ENCODE data around the gene CFAP65. TPM values are rescaled to one million over a fixed set of nuclear protein-coding genes. Genes with fewer than 3 reads are reported as not detected.

Gene CFAP65
- total RNA-seq, 1 donor from 2014 or later = not detected

DNA sequence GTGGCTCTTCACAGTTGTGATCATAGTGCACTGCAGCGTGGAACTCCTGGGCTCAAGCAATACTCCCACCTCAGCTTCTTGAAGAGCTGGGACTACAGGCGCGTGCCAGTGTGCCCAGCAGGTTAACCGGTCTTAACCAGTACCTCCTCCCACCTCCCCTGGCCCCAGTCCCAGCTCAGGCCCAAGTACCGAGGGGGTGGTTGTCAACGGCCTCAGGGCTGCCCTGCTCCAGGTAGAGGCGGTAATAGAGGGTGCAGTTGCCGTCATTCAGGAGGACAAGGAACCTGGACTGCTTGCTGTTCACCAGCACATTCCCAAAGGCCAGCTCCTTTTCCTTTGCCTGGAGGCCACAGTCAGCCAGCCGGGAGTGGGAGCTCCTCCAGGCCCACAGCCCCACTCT, 19.7 kb downstream of the CFAP65 start:
- DNase-seq (ENCODE audit: low spot score) = peak; percentile 77
- no peaks in the 10 kb centered on the region for H3K9me3 Mint-ChIP-seq (ENCODE audit: low read depth)
- no peak overlapping the region for H3K4me3 Mint-ChIP-seq (ENCODE audit: unreplicated experiment)
- no peak overlapping the region for H3K27ac Mint-ChIP-seq (ENCODE audit: unreplicated experiment)
- no peaks in the 10 kb centered on the region for H3K4me1 Mint-ChIP-seq (ENCODE audit: low read depth)
- TF ChIP-seq, protein P1, sequence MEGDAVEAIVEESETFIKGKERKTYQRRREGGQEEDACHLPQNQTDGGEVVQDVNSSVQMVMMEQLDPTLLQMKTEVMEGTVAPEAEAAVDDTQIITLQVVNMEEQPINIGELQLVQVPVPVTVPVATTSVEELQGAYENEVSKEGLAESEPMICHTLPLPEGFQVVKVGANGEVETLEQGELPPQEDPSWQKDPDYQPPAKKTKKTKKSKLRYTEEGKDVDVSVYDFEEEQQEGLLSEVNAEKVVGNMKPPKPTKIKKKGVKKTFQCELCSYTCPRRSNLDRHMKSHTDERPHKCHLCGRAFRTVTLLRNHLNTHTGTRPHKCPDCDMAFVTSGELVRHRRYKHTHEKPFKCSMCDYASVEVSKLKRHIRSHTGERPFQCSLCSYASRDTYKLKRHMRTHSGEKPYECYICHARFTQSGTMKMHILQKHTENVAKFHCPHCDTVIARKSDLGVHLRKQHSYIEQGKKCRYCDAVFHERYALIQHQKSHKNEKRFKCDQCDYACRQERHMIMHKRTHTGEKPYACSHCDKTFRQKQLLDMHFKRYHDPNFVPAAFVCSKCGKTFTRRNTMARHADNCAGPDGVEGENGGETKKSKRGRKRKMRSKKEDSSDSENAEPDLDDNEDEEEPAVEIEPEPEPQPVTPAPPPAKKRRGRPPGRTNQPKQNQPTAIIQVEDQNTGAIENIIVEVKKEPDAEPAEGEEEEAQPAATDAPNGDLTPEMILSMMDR (IDR thresholded peaks at IDR 0.05) = no peak
- H3K27me3 Mint-ChIP-seq (ENCODE audit: low read depth) = peaks cover 37% of the 10 kb centered on the region
- H3K36me3 Mint-ChIP-seq (ENCODE audit: low read depth) = no peaks in the 10 kb centered on the region

DNA sequence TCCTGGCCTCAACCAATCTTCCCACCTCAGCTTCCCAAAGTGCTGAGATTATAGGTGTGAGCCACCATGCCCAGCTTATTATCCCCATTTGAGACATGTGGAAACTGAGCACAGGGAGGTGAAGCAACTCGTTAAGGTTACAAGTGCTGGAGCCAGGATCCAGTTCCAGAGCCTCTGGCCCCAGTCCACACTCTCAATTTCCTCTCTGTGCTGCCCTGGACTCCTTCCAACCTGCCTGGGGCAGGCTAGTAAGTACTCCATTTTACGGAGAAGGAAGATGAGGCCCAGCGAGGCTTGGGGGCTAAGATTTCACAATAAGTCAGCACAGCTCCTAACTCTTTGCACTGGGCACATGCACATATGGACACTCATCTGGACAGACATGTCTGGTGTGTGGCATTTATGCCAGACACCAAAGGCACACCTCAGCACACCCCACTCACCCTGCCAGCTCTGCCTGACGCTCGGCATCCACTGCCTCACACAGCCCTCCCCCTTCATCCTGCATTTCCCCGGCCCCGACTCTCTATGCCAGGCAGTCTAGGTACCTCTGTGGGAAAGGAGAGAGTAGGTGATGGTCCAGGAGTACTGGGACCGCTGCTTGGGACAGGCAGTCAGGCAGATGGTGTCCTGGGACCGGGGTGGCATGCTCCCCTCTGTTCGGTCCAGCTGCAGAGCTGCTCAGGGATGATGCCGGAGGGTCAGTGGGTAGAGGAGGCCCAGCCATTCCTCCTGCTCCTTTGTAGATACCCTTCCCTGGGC, 20.5 kb downstream of the CFAP65 start:
- TF ChIP-seq, protein P1 (IDR thresholded peaks at IDR 0.05) = no peak
- H3K36me3 Mint-ChIP-seq (ENCODE audit: low read depth) = no peaks in the 10 kb centered on the region
- no peak overlapping the region for H3K27ac Mint-ChIP-seq (ENCODE audit: unreplicated experiment)
- DNase-seq (ENCODE audit: low spot score) = peak; percentile 49
- peaks cover 39% of the 10 kb centered on the region for H3K27me3 Mint-ChIP-seq (ENCODE audit: low read depth)
- no peaks in the 10 kb centered on the region for H3K9me3 Mint-ChIP-seq (ENCODE audit: low read depth)
- no peak overlapping the region for H3K4me3 Mint-ChIP-seq (ENCODE audit: unreplicated experiment)
- no peaks in the 10 kb centered on the region for H3K4me1 Mint-ChIP-seq (ENCODE audit: low read depth)

DNA sequence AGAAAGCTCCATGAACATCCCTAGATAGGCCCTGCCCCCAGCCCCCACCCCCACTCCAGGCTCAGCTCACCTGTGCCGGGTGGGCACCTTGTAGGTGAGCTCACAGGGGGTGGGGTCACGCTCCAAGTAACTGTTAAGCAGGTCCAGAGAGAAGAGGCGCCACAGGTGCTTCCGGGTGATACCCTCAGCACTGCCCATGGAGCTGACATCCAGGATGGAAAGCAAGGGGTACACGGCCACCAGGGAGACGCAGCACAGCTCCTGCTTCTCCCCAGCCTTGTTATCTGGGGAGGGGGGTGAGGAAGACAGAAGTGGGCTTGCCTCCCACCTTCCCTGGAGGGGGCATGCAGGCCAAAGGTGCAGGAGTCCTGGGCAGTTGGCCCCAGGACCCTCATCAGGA, 21.9 kb downstream of the CFAP65 start:
- no peaks in the 10 kb centered on the region for H3K36me3 Mint-ChIP-seq (ENCODE audit: low read depth)
- no peaks in the 10 kb centered on the region for H3K9me3 Mint-ChIP-seq (ENCODE audit: low read depth)

DNA sequence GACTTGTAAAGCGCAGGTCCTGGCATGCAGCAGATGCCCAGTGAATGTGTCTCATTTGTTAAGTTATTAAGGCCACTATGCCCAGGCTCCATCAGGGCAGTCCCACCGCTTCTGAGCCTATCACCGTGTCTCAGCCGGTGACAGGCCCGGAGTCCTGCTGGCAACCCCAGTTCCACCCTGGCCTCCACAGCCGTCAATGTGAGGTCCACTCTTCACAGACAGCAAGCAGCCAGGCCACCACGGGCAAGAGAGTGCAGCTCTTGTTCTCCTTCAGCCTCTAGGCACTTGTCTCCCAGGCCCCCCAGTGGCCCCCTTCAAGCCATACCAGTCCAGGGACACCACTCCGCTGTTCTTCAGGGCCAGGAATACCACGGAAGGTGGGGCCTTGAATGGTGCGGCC, 22.6 kb downstream of the CFAP65 start:
- Mint-ChIP-seq H3K9me3 (ENCODE audit: low read depth) (no peaks in the 10 kb centered on the region), H3K4me3 (ENCODE audit: unreplicated experiment) (no peak overlapping the region), H3K27ac (ENCODE audit: unreplicated experiment) (no peak overlapping the region), H3K4me1 (ENCODE audit: low read depth) (no peaks in the 10 kb centered on the region), H3K27me3 (ENCODE audit: low read depth) (peaks cover 43% of the 10 kb centered on the region), H3K36me3 (ENCODE audit: low read depth) (no peaks in the 10 kb centered on the region)
- peak; percentile 57 for DNase-seq (ENCODE audit: low spot score)
- TF ChIP-seq, protein P1 (IDR thresholded peaks at IDR 0.05) = no peak

More for the DNA sequence above, 21.9 kb downstream of the CFAP65 start:
- peaks cover 37% of the 10 kb centered on the region for H3K27me3 Mint-ChIP-seq (ENCODE audit: low read depth)
- H3K4me3 Mint-ChIP-seq (ENCODE audit: unreplicated experiment) = no peak overlapping the region
- H3K27ac Mint-ChIP-seq (ENCODE audit: unreplicated experiment) = no peak overlapping the region
- TF ChIP-seq, protein P1 (IDR thresholded peaks at IDR 0.05) = no peak
- no peaks in the 10 kb centered on the region for H3K4me1 Mint-ChIP-seq (ENCODE audit: low read depth)
- peak; percentile 54 for DNase-seq (ENCODE audit: low spot score)

DNA sequence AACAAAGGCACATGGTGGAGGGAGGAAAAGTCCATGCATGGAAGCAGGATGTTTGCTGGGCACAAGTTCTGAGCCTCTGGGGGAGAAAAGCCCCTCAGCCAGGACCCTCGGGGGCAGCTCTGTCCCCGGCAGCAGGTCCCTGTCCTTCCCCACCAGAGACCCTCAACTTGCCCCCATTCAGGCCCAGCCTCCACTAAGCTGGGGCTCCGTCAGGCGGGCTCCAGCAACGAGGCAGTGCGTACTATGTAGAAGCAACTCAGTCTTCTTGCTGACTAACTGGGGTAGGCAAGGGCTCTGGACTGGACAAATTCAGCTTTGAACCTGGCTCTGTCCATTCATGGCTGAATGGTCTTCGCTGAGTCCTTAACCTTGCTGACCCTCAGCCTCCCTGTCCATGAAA, 23.0 kb downstream of the CFAP65 start:
- peak; percentile 58 for DNase-seq (ENCODE audit: low spot score)
- Mint-ChIP-seq H3K9me3 (ENCODE audit: low read depth) (no peaks in the 10 kb centered on the region), H3K27ac (ENCODE audit: unreplicated experiment) (no peak overlapping the region), H3K36me3 (ENCODE audit: low read depth) (no peaks in the 10 kb centered on the region), H3K4me1 (ENCODE audit: low read depth) (no peaks in the 10 kb centered on the region), H3K4me3 (ENCODE audit: unreplicated experiment) (no peak overlapping the region), H3K27me3 (ENCODE audit: low read depth) (peaks cover 46% of the 10 kb centered on the region)
- TF ChIP-seq, protein P1 (IDR thresholded peaks at IDR 0.05) = no peak
